Esophagus squamous epithelium (tissue), 5 donors: Measurements from ENCODE around the gene IL13. TPM values are rescaled to one million over a fixed set of nuclear protein-coding genes. Genes with fewer than 3 reads are reported as not detected.

Source experiments
- DNase-seq: peaks from one replicate; lab custom pipeline; 2025; lab: John Stamatoyannopoulos, UW
- H3K27ac ChIP-seq, 4 donors: fragments of 200-600 bp; sonication (generic); one replicate each; pipeline ENCODE4 v1.5.1; 2016 to 2019; ENCODE audit warnings: mild to moderate bottlenecking in 1 of 4
- H3K27me3 ChIP-seq, 4 donors: fragments of 200-600 bp; sonication (generic); 1 replicate in 3 of 4; 2 replicates in 1 of 4; pipeline versions ENCODE4 v1.5.1 to v1.6.0; 2017 to 2021; ENCODE audit warnings: antibody characterized with exemption in 1 of 4
- H3K36me3 ChIP-seq, 3 donors: fragments of 200-600 bp; sonication (generic); one replicate each; pipeline ENCODE4 v1.5.1; 2016 to 2019
- H3K4me1 ChIP-seq, 3 donors: fragments of 200-600 bp; sonication (generic); one replicate each; pipeline ENCODE4 v1.5.1; 2017 to 2019
- H3K4me3 ChIP-seq, 4 donors: fragments of 200-600 bp; sonication (generic); 1 replicate in 3 of 4; 2 replicates in 1 of 4; pipeline ENCODE4 v1.5.1; 2016 to 2019; ENCODE audit warnings: mild to moderate bottlenecking in 2 of 4, moderate library complexity in 1 of 4
- H3K9me3 ChIP-seq, 3 donors: fragments of 200-600 bp; sonication (generic); one replicate each; pipeline ENCODE4 v1.5.1; 2016 to 2019
- POLR2A ChIP-seq, 4 donors: fragments of 450-650 bp; IDR thresholded peaks; one replicate each; pipeline ENCODE4 v1.6.1; 2017; ENCODE audit warnings: antibody characterized with exemption in 4 of 4, mild to moderate bottlenecking in 4 of 4, moderate library complexity in 3 of 4
- WGBS, 2 donors: methylation state at CpG; one replicate each; pipeline ENCODE4 v1.1.5; 2018; 5-methylcytosine and 5-hydroxymethylcytosine counted together
- intact Hi-C: fragments of 100-400 bp; cut with DNase I; formaldehyde crosslinking; loops from one replicate; pipeline ENCODE4 v1.15.0; 2022
- total RNA-seq, 4 donors: library from RNA; depleted of rRNA; stranded (reverse); fragments of >200 nt; gene quantifications; one replicate each; pipeline ENCODE4 v1.1.0, GENCODE V29; 2016
- TF ChIP-seq, protein P1 (sequence below), 6 experiments: fragments of 450-650 bp in 4 of 6; fragments of 200-600 bp in 2 of 6; sonication (generic) in 2 of 6; IDR thresholded peaks; one replicate each; pipeline ENCODE4 v1.5.1; 2016 to 2019; ENCODE audit warnings: antibody characterized with exemption in 6 of 6, mild to moderate bottlenecking in 4 of 6, moderate library complexity in 4 of 6
- donor health status: DM: yes; HTN: yes; CAD: no.

Gene IL13
- total RNA-seq, 4 donors from 2014 or later = not detected

DNA sequence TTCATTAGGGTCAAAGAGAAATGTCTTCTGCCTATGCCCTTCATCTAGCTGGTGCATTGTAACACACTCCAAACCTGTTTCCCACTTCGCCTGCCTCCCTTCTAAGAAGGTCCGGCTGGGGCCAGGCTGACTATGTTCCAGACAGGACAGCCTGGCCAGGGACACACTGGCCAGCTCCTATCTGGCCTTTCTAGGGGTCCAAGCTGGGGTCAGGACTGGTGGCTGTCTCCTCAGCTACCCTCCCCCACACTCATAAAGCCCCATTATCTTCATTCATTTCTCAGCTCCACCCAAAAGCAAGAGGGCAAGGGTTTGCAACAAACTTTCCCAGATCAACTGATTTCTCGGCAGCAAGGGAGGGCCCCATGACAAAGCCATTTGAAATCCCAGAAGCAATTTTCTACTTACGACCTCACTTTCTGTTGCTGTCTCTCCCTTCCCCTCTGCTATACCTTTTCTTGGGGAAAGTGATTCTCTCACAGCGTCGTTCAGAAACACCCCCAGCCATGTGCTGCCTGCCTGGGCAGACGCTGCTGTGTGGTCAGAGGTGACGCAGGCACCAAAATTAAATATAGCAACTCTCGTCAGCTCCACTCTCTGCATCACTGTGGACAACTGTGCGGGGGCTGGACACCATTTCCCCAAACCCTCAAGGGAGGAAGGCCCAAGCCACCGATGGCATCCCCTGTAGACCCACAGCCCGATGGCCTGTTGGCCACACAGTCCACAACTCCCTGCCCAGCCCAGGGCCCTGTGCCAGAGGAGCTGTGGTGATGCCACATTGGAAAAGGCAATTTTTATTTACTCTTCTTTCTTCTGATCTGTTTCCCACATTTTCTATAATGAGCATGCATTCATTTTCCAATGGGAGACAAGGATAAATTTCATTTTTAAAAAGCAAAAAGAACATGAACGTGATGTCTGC lies 6.1 kb downstream of the IL13 start:
- WGBS, 2 donors = 70 to 74% methylated on average over 8 to 11 of the region's 13 CpGs
- Histone ChIP-seq H3K27ac (no peak overlapping the region), H3K9me3 (no peaks in the 10 kb centered on the region), H3K27me3 (peaks cover 0 to 6% (median 0%) of the 10 kb centered on the region in 4 donors), H3K4me1 (no peaks in the 10 kb centered on the region), H3K4me3 (no peak overlapping the region), H3K36me3 (no peaks in the 10 kb centered on the region)
- intact Hi-C loops = no loop called here
- no peak for DNase-seq
- no peak for TF ChIP-seq POLR2A (IDR thresholded peaks at IDR 0.05)
- TF ChIP-seq, protein P1, sequence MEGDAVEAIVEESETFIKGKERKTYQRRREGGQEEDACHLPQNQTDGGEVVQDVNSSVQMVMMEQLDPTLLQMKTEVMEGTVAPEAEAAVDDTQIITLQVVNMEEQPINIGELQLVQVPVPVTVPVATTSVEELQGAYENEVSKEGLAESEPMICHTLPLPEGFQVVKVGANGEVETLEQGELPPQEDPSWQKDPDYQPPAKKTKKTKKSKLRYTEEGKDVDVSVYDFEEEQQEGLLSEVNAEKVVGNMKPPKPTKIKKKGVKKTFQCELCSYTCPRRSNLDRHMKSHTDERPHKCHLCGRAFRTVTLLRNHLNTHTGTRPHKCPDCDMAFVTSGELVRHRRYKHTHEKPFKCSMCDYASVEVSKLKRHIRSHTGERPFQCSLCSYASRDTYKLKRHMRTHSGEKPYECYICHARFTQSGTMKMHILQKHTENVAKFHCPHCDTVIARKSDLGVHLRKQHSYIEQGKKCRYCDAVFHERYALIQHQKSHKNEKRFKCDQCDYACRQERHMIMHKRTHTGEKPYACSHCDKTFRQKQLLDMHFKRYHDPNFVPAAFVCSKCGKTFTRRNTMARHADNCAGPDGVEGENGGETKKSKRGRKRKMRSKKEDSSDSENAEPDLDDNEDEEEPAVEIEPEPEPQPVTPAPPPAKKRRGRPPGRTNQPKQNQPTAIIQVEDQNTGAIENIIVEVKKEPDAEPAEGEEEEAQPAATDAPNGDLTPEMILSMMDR (IDR thresholded peaks at IDR 0.05) = no peak

DNA sequence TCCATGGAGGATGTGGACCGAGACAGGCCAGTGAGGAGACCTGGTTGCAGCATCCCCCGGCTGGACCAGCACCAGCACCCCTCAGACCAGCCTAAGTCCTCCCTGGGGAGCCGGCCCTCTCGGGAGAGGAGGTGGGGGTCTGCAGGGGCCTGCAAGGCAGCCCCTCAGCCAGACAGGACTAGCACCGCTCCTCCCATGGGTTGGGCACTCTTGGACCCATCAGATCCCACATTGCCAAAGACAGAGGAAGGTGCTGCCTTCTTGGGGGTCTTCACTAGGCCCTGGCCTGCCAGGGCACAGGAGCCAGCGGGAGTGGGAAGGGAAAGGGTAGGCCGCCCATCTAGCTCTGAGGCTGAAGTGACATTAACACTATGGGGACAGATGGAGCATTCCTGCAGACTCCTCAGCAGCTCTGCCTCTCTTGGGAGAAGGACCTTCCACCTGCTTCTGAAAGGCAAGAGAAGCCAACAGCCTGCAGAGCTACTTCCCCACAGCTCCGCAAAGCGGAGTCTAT lies 6.8 kb downstream of the IL13 start:
- H3K4me1 ChIP-seq = no peaks in the 10 kb centered on the region
- no peak for DNase-seq
- peaks cover 0 to 6% (median 0%) of the 10 kb centered on the region in 4 donors for H3K27me3 ChIP-seq
- H3K36me3 ChIP-seq = no peaks in the 10 kb centered on the region
- no peak overlapping the region for H3K4me3 ChIP-seq
- WGBS, 2 donors = 96 to 97% methylated on average over 6 of the region's 9 CpGs
- H3K9me3 ChIP-seq = no peaks in the 10 kb centered on the region
- intact Hi-C loops = no loop called here
- no peak for TF ChIP-seq POLR2A (IDR thresholded peaks at IDR 0.05)
- TF ChIP-seq, protein P1 (IDR thresholded peaks at IDR 0.05) = no peak
- no peak overlapping the region for H3K27ac ChIP-seq

DNA sequence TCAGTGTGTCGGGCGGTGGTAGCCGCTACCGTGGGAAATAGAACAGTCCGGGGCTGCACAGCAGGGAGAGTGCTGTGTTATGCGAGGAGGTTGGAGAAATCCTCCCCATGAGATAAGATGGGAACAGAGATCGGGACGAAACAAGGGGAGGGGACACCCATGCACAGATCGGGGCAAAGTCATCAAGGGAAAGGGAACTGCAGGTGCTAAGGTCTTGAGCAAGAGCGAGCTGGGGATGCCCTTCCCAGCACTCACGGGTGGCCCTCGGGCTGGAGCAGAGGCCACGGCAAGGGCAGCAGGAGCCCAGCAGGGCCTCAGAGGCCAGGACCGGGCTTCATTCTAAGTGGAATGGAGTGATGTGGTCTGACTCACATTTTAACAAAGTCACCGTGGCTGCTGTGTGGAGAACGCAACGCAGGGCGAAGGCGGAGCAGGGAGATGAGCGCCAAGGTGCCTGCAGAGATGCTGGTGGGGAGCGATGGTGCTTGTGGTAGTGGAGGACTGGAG lies 7.7 kb downstream of the IL13 start:
- WGBS, 2 donors = 79 to 91% methylated on average over 21 of the region's 21 CpGs
- H3K36me3 ChIP-seq = no peaks in the 10 kb centered on the region
- TF ChIP-seq POLR2A (IDR thresholded peaks at IDR 0.05) = no peak
- TF ChIP-seq, protein P1 (IDR thresholded peaks at IDR 0.05) = no peak
- H3K9me3 ChIP-seq = no peaks in the 10 kb centered on the region
- peaks cover 0 to 6% (median 0%) of the 10 kb centered on the region in 4 donors for H3K27me3 ChIP-seq
- H3K4me1 ChIP-seq = no peaks in the 10 kb centered on the region
- no peak overlapping the region for H3K4me3 ChIP-seq
- H3K27ac ChIP-seq = no peak overlapping the region
- intact Hi-C loops = no loop called here
- DNase-seq = no peak

DNA sequence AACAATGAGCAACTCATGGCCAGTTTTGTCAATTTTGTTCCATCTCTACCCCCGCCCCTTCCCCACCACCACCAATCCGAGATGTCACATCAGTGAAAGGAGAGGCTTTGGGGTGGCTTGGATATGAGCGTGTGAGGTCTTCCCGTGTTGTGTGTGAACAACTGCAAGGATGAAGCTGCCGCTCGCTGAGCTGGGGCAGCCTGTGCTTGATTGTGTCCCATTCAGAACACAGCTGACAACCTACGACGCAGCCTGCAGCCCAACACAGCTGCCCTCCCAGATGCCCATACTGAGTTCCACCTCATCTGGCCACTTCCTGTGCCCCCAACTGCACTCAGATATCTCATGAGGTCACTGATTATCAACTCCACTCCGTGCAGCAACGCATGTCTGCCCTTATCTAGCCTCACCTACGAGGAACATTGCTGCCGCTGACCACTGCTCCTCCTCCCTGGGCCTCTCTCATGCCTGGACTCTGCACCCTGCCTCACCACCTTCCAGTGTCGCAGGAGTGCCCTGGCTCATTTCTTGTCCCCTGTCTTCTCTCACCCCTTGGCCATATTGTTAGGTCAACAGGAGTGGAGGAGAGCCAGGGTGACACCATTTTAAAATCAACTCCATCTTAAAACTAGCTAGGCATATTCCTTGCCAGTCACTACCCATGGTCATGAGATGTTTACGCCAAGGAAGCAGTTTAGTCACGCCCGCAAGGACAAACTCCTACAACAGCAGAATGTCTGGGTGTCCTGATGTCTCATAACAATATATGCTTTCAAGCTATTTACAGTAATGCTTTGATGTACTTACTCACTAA lies 8.5 kb downstream of the IL13 start:
- Histone ChIP-seq H3K4me3 (no peak overlapping the region), H3K27ac (no peak overlapping the region), H3K27me3 (peaks cover 0 to 6% (median 0%) of the 10 kb centered on the region in 4 donors), H3K36me3 (no peaks in the 10 kb centered on the region), H3K4me1 (no peaks in the 10 kb centered on the region), H3K9me3 (no peaks in the 10 kb centered on the region)
- intact Hi-C loops = no loop called here
- TF ChIP-seq, protein P1 (IDR thresholded peaks at IDR 0.05) = no peak
- no peak for TF ChIP-seq POLR2A (IDR thresholded peaks at IDR 0.05)
- no peak for DNase-seq
- WGBS, 2 donors = 87% methylated on average over 11 to 14 of the region's 16 CpGs
